SK-N-MC (cell line): Measurements from ENCODE around the gene ASB5.

Experiments used
- EZH2 ChIP-seq: fragments of 200-600 bp; sonication (generic); IDR thresholded peaks from one replicate; pipeline ENCODE4 v1.6.1; 2017; ENCODE audit warnings: antibody characterized with exemption
- FOXP2 ChIP-seq: optimal IDR thresholded peaks from 2 replicates; pipeline ENCODE3; 2011; ENCODE audit warnings: mild to moderate bottlenecking, moderate library complexity; ENCODE audit not compliant: insufficient read depth; ENCODE audit errors: extremely low read length, control extremely low read depth
- POLR2AphosphoS5 ChIP-seq: IDR thresholded peaks from 2 replicates; pipeline ENCODE4 v1.6.1; 2012; ENCODE audit warnings: mild to moderate bottlenecking, low read depth, low read length, borderline replicate concordance

GRCh38 chr4:176209535-176209934, 59.5 kb downstream of the ASB5 start:
- TF ChIP-seq EZH2: no peak
- TF ChIP-seq FOXP2: no peak
- no peak for TF ChIP-seq POLR2AphosphoS5
